ENCODE data around the gene ZNF362.

DNA sequence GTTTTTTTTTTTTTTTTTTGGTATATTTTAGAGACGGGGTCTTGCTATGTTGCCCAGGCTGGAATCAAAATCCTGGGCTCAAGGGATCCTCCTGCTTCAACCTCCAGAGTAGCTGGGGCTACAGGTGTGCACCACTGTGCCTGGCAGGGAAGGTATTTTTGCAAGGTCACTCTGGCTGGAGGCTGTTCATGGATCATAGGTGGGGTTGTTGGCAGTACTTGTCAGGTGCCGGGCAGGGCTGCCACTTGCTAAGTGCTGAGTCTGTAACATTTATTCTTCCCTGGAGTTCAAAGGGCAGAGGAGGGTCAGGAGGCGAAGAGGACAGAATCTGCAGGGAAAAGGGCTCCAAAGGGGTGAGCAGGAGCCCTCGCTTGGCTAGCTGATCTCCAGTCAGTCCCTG lies 40.5 kb downstream of the ZNF362 start:
- TF ChIP-seq, protein P1, sequence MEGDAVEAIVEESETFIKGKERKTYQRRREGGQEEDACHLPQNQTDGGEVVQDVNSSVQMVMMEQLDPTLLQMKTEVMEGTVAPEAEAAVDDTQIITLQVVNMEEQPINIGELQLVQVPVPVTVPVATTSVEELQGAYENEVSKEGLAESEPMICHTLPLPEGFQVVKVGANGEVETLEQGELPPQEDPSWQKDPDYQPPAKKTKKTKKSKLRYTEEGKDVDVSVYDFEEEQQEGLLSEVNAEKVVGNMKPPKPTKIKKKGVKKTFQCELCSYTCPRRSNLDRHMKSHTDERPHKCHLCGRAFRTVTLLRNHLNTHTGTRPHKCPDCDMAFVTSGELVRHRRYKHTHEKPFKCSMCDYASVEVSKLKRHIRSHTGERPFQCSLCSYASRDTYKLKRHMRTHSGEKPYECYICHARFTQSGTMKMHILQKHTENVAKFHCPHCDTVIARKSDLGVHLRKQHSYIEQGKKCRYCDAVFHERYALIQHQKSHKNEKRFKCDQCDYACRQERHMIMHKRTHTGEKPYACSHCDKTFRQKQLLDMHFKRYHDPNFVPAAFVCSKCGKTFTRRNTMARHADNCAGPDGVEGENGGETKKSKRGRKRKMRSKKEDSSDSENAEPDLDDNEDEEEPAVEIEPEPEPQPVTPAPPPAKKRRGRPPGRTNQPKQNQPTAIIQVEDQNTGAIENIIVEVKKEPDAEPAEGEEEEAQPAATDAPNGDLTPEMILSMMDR (IDR thresholded peaks at IDR 0.05; ENCODE audit: poor library complexity), result no peak
- TF ChIP-seq EZH2 (IDR thresholded peaks at IDR 0.05; ENCODE audit: borderline replicate concordance) (no peak), EZH2phosphoT487 (IDR thresholded peaks at IDR 0.05; ENCODE audit: low read depth, severe bottlenecking, unreplicated experiment) (no peak)

Data from hepatocyte (in vitro differentiated cells).